ENCODE results near the gene C18orf63. TPM values are rescaled to one million over a fixed set of nuclear protein-coding genes. Genes with fewer than 3 reads are reported as not detected.

C18orf63 gene
- total RNA-seq, 1 donor from 2014 or later = not detected

- Mint-ChIP-seq H3K36me3 (no peaks in the 10 kb centered on the region), H3K9me3 (peaks cover 2% of the 10 kb centered on the region)
- no peak for DNase-seq (ENCODE audit: low spot score in 2 of 2, unreplicated experiment in 2 of 2)
Measured at GRCh38 chr18:74303306-74303705, 12.3 kb upstream of the C18orf63 start.

GRCh38 chr18:74303936-74304335, 11.7 kb upstream of the C18orf63 start:
- Mint-ChIP-seq H3K27me3 (ENCODE audit: low read depth) (no peaks in the 10 kb centered on the region), H3K4me1 (peaks cover 10% of the 10 kb centered on the region), H3K9me3 (no peaks in the 10 kb centered on the region), H3K4me3 (no peak overlapping the region), H3K36me3 (no peaks in the 10 kb centered on the region), H3K27ac (no peak overlapping the region)
- DNase-seq (ENCODE audit: low spot score in 2 of 2, unreplicated experiment in 2 of 2) = no peak
- TF ChIP-seq, protein P1, sequence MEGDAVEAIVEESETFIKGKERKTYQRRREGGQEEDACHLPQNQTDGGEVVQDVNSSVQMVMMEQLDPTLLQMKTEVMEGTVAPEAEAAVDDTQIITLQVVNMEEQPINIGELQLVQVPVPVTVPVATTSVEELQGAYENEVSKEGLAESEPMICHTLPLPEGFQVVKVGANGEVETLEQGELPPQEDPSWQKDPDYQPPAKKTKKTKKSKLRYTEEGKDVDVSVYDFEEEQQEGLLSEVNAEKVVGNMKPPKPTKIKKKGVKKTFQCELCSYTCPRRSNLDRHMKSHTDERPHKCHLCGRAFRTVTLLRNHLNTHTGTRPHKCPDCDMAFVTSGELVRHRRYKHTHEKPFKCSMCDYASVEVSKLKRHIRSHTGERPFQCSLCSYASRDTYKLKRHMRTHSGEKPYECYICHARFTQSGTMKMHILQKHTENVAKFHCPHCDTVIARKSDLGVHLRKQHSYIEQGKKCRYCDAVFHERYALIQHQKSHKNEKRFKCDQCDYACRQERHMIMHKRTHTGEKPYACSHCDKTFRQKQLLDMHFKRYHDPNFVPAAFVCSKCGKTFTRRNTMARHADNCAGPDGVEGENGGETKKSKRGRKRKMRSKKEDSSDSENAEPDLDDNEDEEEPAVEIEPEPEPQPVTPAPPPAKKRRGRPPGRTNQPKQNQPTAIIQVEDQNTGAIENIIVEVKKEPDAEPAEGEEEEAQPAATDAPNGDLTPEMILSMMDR (IDR thresholded peaks at IDR 0.05; ENCODE audit: unreplicated experiment) = no peak

More at GRCh38 chr18:74303306-74303705, 12.3 kb upstream of the C18orf63 start:
- Mint-ChIP-seq H3K27me3 (ENCODE audit: low read depth) (no peaks in the 10 kb centered on the region), H3K4me3 (no peak overlapping the region), H3K4me1 (peaks cover 5% of the 10 kb centered on the region), H3K27ac (no peak overlapping the region)
- TF ChIP-seq, protein P1 (IDR thresholded peaks at IDR 0.05; ENCODE audit: unreplicated experiment) = no peak

- Mint-ChIP-seq H3K36me3 (peaks cover 1% of the 10 kb centered on the region), H3K4me1 (peaks cover 13% of the 10 kb centered on the region), H3K4me3 (no peak overlapping the region), H3K9me3 (peaks cover 3% of the 10 kb centered on the region), H3K27me3 (ENCODE audit: low read depth) (no peaks in the 10 kb centered on the region), H3K27ac (no peak overlapping the region)
- DNase-seq (ENCODE audit: low spot score in 2 of 2, unreplicated experiment in 2 of 2) = no peak
- TF ChIP-seq, protein P1 (IDR thresholded peaks at IDR 0.05; ENCODE audit: unreplicated experiment) = no peak
Measured at GRCh38 chr18:74310411-74310810, 5.2 kb upstream of the C18orf63 start.

- TF ChIP-seq, protein P1 (IDR thresholded peaks at IDR 0.05; ENCODE audit: unreplicated experiment) = no peak
- H3K4me3 Mint-ChIP-seq = no peak overlapping the region
- no peak for DNase-seq (ENCODE audit: low spot score in 2 of 2, unreplicated experiment in 2 of 2)
- H3K27me3 Mint-ChIP-seq (ENCODE audit: low read depth) = no peaks in the 10 kb centered on the region
- H3K9me3 Mint-ChIP-seq = peaks cover 3% of the 10 kb centered on the region
- peaks cover 13% of the 10 kb centered on the region for H3K4me1 Mint-ChIP-seq
- peaks cover 1% of the 10 kb centered on the region for H3K36me3 Mint-ChIP-seq
- no peak overlapping the region for H3K27ac Mint-ChIP-seq
Measured at GRCh38 chr18:74311000-74311399, 4.6 kb upstream of the C18orf63 start.

GRCh38 chr18:74314759-74315463, 728 bp upstream of the C18orf63 start:
- H3K9me3 Mint-ChIP-seq = peaks cover 3% of the 10 kb centered on the region
- H3K27me3 Mint-ChIP-seq (ENCODE audit: low read depth) = no peaks in the 10 kb centered on the region
- H3K4me3 Mint-ChIP-seq = no peak overlapping the region
- peaks cover 18% of the 10 kb centered on the region for H3K4me1 Mint-ChIP-seq
- H3K36me3 Mint-ChIP-seq = peaks cover 1% of the 10 kb centered on the region
- DNase-seq (ENCODE audit: low spot score in 2 of 2, unreplicated experiment in 2 of 2) = no peak
- no peak overlapping the region for H3K27ac Mint-ChIP-seq
- TF ChIP-seq, protein P1 (IDR thresholded peaks at IDR 0.05; ENCODE audit: unreplicated experiment) = no peak
